ENCODE results near the gene TCAIM.

- no peak for TF ChIP-seq CTCF (IDR thresholded peaks at IDR 0.05; ENCODE audit: low read depth, low read length)
- TF ChIP-seq POLR2A (IDR thresholded peaks at IDR 0.05; ENCODE audit: extremely low read depth, insufficient read length) = no peak
- TF ChIP-seq MAX (IDR thresholded peaks at IDR 0.05; ENCODE audit: low read depth, low read length) = no peak
- no peak for TF ChIP-seq MYC (IDR thresholded peaks at IDR 0.05; ENCODE audit: low read depth, low read length)
Observed at GRCh38 chr3:44444896-44445691, 106.5 kb downstream of the TCAIM start.
